AML-193 (cell line): ENCODE measurements around the gene CFAP53.

ENCODE experiments used
- DNase-seq, 2 experiments: peaks; one replicate each; lab custom pipeline; 2025; lab: John Stamatoyannopoulos, UW

Gene CFAP53

GRCh38 chr18:50193796-50194630, 72.3 kb downstream of the CFAP53 start:
- no peak for DNase-seq

DNA sequence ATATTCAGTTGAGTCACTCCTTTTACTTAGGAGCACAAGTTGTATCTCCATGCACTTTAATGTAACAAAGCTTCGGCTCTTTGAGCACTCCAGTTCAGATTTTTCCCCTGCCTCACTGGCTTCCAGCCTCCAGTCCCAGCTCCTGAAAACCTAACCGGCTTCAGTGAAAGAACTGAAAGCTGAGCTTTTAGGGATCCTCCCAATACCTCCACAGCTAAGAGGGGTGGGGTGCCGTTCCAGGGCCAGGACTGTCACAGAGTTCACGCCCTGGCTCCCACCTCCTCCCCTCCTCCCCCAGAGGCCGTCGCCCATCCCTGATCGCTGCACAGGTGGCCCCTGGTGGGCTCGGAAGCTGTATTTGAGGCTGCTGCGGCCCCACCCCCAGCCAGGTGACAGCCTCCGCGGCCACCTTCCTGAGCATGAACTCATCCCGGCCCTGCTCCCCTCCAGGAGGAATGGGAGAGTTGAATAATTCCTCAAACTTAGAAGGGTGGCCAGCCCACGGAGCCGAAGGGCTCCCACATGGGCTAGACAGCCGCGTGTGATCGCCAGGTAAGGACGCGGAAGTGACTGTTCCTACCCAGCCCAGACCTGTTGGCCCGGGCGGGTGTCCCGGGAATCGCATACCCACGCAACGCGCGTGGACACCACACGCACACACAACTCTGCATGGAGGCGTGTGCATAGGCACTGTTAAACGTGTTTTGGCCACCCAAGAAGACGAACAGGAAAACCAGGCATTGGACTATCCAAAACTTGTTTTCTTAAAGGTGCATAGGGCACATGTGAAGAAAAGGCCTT, 73.1 kb downstream of the CFAP53 start:
- no peak for DNase-seq

- DNase-seq: no peak
Observed at GRCh38 chr18:50190926-50191325, 75.4 kb downstream of the CFAP53 start.

GRCh38 chr18:50190236-50190635, 76.1 kb downstream of the CFAP53 start:
- no peak for DNase-seq

GRCh38 chr18:50189160-50189559, 77.1 kb downstream of the CFAP53 start:
- DNase-seq: no peak

DNA sequence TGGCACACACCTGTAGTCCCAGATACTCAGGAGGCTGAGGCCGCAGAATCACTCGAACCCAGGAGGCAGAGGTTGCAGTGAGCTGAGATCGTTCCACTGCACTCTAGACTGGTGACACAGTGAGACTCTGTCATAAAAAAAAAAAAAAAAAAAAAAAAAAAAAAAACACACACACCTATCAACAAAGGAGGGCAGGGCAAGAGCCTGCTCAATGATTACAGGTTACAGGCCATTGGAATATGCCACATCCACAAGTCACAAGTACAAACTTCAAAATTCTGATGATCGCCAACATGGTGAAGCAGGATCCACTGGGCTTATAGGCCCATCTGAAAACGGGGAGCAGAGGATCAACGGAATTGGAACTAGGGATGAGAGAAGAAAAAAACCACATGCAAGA, 77.6 kb downstream of the CFAP53 start:
- DNase-seq: no peak

GRCh38 chr18:50187659-50188058, 78.6 kb downstream of the CFAP53 start:
- no peak for DNase-seq

- DNase-seq: no peak
Observed at GRCh38 chr18:50186385-50186784, 79.9 kb downstream of the CFAP53 start.

- no peak for DNase-seq
Observed at GRCh38 chr18:50183556-50183955, 82.7 kb downstream of the CFAP53 start.

- DNase-seq: no peak
Observed at GRCh38 chr18:50182511-50182910, 83.8 kb downstream of the CFAP53 start.

DNA sequence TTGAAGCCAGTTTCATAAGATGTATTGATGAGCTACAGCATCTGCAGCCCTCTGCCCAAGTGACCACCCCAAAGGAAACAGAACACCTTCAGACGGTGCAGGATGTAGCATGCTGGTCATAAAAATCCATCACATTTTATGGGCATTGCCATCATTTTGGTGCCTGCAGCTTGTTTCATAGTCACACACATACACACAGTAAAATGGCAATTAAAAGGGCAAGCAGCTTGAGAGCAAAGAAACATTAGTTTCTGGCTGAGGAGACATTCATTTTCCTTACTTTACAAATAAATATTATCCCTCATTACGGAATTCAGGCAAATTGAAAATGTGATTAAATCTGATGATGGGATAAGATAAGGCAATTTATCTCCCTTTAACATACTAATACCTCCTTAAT, 84.7 kb downstream of the CFAP53 start:
- no peak for DNase-seq

DNA sequence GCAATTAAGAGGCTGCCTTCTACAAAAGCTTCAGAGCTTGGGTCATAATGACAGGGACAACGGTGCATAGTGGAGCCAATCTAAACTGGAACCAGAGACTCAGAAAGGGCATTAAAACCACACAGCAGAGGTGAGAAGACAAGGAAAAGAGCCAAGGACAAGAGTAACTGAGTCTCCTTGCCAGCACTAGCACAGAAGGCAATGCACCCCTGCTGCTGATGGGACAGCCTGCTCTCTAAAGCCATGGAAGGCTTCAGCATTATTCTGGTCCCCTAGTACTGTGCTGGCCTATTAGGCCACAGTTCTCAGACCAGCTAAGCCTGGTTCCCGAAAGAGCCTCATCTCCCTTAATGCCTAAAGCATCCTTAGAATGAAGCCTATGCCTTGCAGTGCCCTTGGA, 86.8 kb downstream of the CFAP53 start:
- DNase-seq: no peak

DNA sequence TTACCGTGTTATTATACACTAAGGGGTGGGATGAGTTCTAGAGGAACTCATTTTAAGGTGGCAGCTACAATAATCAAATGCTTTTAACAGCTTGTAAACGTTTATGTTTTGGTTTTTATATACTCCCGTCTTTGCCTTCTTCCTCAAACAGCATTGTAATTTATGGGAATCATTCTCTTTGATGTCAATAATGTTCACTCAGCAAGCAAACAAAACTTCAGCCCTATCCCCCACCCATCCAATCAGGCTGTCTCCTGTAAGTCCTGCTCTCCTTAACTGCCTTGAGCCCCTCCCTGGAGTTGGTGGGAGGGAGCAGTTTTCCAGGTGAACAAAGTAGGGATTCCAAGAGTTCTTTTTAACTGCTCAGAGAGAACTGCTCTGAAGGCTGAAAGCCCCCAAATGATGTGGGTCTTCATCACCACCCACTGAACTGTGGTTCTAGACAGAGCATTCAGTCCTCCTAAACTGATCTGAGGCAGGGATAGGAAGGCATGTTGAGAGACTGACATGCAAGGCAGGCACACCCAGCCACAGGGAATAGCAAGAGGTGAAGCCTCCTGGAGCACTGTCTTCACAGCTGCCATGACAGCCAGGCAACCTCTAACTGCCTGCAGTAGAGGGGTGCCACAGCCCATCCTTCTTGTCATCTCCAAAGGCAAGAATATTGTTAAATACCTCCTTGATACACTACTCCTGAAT, 88.9 kb downstream of the CFAP53 start:
- DNase-seq: no peak
